ENCODE data around the gene IQCH.
A peak's percentile ranks its signal among the peaks of the same experiment; 100 is the strongest.
"Not testable (repeated sequence)": the region's sequence is repeated elsewhere in the genome, so short reads cannot be mapped to it uniquely, and the experiment has no call there.

Gene IQCH

DNA sequence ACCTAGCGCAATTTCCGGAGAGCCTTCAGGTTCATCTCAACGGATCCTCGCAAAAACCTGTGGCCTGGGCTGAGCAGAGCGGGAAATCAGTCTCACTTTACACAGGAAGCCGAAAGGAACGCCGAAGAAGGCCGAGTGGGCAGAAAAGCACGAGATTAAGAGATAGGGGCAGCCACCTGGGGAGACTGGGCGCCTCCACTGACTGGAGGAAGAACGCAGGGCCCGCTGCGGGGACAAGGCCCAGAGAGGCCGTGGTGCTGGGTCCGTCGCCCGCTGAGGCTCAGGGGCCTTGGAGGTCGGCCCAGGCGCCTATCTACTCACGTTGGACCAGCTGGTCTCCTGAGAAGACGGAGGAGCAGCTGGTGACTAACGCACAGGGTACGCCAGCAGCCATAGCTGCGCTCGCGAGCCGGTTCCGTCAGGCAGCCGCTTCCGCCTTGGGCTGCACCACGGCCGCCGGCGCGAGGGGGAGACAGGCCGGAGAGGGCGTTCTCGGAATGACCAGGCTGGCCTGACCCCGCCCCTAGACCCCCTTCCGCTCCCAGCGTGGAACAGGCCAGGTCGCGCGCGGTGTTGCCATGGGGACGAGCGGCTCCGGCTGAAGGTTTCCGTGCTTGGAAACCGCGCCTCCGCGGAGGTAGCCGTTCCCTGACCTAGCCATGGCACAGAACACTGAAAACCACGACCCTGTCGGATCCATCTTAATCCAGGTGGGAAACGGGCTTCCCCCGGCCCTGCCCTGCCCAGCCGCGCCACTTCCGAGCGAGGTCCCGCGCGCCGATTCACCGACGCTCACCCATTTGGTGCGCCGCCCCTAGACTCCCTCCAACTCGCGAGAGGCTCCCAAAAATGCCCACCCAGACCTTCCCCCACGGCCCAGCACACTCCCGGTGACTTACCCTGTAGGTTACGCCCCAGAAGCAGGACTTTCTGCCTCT lies at the start of gene IQCH, which contains the start of gene AAGAB:
Gene IQCH (plus strand): TSS at position 549 of the 938 bp plus-strand sequence. CDS start 111 bp downstream, at position 660.
Gene AAGAB (minus strand): TSS at position 424 of the 938 bp plus-strand sequence. CDS start 30 bp downstream, at position 394.
- peak; percentile 99 for DNase-seq

DNA sequence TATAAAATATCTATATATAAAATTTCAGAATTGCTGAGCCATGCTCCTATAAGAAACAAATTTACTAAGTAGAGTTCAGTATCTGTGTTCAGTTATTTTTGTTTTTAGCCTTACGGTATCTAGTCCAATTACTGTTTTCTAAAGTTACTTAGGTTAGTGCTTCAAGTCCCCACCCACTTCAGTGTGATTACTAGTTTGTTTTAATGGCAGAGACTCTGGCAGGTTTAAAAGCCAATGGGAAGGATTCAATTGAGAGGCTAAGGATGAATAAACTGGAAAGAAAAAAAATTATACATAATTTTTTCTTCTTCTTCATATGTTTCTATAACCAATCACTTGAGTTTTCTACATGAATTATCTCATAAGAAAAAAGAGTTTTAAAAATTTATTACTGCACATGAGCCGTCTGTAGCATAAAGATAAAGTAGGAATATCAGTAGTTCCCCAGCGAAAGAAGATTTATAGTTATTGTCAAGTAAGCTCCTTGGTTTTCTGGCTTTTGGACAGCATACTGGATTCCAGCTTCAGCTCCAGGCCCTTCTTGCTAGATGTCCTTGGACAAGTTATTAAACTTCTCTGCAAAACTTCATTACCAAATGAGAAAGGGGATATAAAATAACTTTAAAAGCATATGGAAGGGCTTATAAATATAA lies 46.9 kb upstream of the IQCH start:
- DNase-seq: no peak

DNA sequence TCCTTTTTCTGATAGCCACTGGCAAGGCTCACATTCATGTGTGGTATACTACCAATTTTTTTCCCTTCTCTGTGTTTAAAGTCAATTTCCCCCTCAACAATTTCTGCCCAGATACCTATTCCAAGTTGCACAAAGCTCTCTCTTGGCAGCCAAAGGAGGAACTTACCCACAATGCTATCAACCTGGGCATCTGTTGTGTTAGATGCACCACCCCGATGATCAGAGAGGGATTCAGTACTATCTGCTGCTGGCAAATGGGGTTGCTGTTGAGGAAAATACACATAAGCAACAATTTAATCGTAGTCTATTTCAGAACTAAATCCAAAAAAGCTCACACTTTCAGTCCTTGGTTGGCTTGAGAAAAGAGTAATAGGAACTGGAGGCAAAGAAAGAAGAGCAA lies 46.2 kb upstream of the IQCH start:
- DNase-seq: no peak

DNA sequence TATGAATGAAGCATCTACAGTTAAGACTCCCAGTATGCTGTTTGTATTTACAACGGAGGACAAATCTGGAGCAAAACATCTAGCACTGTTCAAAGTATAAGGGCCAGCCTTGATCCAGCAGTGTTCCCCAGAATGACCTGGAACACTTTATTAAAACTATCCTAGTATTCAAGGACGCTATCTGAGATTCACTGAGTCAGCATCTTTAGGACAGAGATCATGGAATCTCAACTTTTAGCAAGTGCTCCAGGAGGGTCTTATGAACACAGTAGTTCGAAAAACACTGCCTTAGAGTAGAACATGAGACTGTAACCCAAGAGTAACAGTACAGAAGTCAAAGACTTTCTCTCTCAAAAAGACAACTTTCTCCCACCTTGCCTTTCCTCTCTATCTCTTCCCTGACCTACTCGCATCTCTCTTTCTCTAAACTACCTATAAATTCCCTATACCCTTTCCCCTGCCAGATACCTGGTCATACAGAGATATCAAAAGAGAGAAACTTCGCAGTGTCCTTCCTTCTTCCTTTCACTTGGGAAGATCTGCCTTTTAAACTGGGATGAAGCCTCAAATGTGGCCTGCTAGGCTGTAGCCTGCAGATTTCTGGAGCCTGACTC lies 43.9 kb upstream of the IQCH start:
- no peak for DNase-seq

DNA sequence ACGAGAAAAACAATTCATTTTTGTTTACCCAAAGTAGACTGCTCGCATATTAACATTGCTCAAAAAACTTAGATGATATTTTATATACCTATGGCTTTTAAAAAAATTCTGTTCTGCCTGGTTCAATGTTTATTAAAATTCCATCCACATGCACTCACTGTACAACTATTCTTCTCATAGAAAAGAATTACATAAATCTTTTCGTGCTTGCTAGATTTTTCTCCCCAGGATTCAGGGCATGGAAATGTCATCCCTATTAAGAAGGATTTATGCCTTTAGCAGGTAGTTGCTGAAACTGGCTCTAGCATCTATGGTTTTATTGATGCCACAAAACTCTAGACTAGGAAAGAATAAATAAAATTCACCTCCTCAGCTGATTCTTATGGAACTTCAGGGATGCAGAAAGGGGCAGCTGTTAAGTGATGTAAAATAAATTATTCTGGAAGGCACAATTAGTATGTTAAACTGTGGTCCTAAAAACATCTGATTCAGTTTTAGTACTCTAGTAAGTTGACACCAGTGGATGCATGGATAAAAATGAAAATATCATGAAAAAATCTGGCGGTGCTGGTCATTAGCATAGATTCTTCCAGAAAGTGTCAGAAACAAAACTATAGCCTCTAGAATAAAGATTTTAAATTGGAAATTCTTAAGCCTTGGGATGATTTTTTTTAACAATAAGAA lies 41.8 kb upstream of the IQCH start:
- no peak for DNase-seq

DNA sequence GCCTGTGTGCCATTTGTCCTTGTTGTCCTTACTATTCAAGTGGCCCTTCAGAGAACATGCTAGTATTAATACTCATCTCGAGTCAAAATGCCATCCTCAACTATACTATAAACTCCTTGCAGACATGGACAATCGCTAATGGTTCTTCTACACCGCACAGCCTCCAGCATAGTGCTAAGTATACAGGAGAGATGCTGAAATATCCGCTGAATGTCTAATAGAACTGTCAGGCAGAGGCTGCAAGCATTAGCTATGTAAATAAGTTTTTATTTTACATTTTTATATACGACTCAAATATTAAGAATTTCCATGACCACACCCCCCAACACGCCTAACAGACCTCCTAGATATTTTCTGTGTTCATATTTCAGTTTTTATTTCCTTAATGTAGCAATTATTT lies 39.5 kb upstream of the IQCH start:
- DNase-seq: no peak

DNA sequence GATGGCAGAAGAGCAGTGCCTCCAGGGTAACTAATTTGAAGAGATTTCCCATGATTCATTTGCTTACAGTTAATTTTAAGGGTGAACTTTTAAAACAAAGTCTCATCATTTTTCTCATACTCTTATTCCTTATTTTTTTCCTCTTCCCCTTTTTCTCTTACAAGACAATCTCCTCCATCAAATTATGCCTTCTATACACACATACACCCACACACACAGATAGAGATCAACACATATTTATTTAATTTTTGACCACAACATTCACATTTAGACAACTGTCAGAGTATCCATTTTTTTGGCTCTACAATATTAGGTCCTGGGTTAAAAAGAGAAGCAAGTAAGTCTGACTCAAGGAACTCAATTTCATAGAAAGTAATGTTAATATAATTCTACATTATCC lies 37.7 kb upstream of the IQCH start:
- DNase-seq: no peak

DNA sequence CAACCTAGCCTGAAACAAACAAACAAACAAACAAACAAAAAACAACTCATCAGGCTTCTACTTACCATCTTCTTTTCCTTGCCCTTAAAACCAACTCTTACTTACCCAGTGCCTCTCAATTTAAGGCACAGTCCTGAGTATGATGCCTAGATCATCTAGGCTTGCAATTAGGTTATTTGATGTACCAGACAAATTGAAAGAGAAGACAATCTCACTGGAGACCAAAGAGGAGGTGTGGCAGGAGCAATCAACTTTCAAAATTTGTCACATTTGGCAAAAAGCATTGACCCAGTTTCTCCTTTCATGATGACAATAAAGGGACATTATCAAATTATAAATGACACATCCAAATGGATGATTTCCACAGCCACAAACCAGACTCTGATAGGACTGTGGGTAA lies 36.2 kb upstream of the IQCH start:
- no peak for DNase-seq

DNA sequence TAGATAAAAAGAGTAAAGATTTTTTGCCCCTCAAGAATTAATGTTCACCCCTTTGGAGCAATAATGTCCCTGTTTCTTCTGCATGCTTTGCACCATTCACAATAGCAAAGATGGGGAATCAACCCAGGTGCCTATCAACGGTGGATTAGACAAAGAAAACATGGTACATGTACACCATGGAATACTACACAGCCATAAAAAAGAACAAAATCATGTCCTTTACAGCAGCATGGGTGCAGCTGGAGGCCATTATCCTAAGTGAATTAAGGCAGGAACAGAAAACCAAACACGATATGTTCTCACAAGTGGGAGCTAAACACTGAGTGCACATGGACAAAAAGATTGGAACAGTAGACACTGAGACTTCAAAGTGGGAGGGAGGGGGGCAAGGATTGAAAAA lies 35.3 kb upstream of the IQCH start:
- no peak for DNase-seq

DNA sequence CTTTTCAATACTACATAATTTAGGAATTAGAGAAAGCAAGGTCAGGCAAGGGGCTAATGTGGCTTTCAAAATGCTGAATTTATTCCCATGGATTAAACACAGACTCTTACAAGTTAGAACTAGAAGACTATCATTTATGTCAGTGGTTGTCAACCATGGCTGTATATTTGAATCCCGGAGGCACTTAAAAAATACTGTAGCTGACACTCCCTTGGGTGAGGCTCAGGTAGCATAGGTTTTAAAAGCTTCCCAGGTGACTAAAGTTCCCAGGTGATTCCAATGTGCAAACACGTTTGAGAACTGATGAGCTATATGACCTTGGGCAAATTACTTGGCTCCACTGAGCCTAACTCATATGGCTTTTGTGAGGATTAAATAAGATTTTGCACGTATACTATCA lies 29.7 kb upstream of the IQCH start:
- no peak for DNase-seq

DNA sequence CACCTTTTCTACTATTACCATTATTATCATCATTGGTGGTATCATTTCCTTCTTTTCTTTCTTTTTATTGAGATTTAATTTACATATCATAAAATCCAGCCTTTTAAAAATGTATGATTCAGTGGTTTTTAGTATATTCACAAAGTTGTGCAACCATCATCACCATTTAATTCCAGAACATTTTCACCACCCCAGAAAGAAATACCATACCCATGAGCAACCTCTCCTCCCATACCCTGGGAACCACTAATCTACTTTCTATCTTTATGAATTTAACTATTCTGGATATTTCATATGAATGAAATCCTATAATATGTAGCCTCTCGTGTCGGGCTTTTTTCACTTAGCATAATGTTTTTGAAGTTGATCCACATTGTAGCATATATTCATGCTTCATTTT lies 29.2 kb upstream of the IQCH start:
- no peak for DNase-seq

DNA sequence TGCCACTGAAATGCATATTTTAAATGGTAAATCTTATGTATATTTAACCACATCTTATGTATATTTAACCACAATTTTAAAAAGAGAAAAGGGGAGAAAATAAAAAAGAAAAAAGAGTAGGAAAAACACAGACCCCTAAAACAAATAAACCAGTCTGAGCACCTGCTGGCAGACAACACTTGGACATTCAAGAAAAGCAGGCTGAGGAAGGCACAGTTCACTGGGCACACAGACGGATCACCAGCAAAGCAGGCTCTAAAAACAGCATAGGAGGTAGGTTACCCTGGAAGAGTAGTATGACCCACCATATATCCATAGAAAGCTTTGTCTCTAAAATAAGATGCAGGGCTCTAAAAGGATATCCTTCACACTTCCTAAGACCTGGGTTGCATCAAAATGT lies 27.2 kb upstream of the IQCH start:
- DNase-seq: no peak

DNA sequence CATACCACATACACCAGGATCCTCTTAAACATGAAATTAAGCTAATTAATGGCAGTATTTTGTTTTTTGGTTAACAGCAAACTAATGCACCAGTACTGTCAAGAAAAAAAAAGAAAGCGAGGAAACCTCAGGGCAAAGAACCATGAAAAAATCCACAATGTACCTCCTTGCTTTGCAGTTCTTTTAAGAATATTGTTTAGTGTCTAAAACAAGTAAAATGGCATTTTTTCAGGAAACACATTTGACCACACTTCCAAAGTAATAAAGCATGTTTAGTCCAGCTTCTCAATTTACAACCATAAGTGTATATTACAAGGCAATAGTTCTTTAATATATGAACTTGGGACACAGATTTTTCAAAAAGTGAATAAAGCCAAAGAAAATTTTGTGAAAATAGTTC lies 26.7 kb upstream of the IQCH start:
- no peak for DNase-seq

DNA sequence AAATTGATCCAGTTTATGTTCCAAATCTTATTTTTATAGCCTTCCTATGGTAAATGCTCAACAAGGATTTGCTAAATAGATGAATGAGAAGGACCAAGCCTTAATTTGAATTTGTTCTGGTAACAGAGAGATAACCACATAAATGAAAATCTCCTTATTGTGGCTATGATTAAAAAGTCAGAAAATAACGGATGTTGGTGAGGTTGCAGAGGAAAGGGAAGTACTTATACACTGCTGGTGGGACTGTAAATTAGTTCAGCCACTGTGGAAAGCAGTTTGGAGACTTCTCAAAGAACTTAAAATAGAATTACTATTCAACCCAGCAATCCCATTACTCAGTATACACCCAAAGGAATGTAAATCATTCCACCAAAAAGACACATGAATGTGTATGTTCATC lies 26.3 kb upstream of the IQCH start:
- DNase-seq: no peak

DNA sequence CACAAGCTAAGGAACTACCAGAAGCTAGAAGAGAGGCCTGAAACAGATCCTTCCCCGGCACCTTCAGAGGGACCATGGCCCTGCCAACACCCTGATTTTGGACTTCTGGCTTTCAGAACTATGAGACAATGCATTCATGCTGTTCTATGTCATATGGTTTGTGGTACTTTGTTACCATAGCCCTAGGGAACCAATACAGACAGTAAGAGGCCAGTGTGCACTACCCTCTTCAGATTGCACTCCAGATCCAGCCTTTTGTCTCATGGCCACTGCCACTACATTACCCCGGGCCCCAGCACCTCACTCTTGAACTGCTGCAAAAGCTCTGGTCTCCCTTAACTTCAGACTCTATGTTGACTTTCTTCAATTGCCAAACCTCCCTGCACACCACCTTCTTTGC lies 24.1 kb upstream of the IQCH start:
- no peak for DNase-seq

DNA sequence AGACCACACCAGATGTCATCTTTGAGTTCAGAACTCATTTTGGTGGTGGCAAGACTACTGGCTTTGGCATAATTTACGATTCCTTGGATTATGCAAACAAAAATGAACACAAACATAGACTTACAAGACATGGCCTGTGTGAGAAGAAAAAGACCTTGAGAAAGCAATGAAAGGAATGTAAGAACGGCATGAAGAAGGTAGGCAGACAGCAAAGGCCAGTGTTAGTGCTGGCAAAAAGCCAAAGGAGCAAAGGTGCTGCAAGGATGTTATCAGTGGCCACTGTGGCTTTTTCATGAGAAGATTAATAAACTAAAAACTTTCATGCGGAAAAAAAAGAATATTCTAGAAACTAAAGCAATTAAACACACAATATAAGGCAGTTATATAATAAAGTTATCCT lies 22.0 kb upstream of the IQCH start:
- no peak for DNase-seq

DNA sequence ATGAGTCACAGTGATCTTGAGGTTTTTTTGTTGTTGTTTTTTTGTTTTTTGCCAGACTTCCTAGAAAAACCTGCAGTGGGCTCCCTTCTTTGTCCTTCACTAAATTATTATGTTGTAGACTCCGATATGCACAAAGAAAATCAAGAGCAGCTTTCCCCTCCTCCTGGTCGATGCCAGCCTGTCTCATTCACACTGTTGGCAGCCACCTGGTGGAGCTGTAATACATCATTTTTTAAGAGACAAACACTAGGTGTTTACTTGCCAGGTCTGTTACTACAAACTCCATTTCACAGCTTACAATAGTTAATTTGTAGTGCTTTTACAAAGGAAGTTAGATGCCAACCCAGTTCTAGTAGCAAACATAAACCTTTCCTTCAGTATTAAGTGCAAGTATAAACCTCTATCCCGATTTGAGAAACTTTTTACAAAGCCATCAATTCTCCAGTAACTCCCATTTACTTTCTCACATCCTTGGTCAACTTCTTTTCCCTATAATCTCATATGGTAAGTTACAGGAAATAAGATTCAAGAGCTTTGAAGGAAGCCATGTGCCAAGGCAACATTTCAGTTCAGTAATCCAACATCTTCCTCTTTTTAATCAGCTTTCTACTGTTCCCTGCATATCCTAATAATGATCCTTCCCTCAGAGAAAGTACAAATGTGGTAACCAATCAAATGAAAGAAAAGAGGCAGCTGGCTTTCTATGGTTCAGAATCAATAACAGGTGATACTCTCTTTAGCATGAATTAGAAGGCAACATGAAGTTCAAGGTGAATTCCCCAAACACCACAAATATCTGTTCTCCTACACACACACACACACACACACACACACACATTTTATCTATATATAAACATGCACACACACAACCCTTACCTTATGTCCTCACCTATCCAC lies 14.1 kb upstream of the IQCH start:
- peak in 1 of 2 experiments; percentile 22 for DNase-seq

DNA sequence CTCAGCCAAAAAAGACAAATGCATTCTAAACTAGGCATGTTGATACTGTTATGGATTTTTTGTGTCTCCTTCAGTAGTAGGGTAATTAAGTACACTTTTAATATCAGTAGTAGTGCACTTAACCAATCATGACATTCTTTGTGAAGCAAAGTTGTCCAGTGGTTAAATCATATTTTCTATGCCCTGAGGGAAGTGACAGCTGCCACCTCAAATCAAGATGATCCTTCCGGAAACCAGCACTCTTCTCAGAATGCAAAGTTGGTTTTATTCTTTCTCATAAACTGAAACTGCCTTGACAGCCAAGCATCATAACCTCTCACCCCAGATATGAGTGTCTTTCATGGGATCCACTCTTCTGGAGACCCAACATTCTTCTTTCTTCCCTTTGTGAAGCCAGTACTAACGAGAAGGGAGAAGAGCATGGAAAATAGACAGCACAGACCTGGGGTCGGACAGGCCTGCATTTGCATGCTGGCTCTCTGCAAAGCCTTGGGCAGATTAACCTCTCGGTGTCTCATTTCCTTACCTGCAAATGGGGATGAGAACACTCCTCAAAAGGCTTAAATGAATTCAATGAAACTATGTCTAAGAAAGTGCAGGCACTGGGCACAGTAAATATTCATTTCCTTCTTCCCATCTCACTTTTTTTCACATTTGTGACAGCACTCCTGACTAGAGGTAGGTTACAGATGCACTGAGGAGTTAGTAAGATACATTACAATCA lies 13.3 kb upstream of the IQCH start:
- peak; percentile 27 to 43 for DNase-seq

DNA sequence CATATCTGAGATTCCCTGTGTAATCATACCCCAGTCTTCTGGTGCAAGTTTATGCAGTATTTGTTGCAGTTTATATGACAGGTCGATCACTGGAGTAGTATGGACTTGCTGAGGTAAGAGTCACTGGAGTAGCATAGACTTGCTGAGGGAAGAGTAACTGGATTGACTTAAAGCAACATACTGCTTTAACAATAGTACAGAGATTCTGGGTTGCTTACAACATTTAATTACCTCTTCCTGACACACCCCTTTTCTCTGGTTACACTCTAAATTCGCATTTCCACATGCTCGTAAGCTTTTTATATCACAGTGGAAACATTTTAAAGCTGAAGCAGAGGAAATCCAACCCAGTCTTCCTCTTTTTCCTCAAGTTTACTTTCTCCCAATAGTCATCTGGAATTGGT lies 11.9 kb upstream of the IQCH start:
- DNase-seq: no peak

DNA sequence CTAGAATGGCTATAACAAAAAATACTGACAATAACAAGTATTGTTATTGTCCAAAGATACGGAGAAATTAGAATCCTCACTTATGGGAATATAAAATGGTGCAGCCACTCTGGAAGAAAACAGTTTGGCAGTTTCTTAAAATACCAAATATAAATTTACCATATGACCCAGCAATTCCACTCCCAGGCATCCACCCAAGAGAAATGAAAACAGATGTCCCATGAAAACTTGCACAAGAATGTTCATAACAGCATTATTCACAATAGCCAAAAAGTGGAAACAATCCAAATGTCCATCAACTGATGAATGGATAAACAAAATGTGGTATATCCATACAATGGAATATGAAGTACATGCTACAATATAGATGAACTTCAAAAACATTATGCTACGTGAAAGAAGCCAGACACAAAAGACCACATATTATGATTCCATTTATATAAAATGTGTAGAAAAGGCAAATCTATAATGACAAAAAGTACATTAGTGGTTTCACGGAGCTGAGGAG lies 9.6 kb upstream of the IQCH start:
- DNase-seq: no peak

DNA sequence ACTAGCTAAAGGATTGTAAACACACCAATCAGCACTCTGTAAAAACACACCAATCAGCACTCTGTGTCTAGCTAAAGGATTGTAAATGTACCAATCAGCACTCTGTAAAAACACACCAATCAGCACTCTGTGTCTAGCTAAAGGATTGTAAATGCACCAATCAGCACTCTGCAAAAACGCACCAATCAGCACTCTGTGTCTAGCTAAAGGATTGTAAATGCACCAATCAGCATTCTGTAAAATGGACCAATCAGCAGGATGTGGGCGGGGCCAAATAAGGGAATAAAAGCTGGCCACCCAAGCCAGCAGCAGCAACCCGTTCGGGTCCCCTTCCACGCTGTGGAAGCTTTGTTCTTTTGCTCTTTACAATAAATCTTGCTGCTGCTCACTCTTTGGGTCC lies 8.0 kb upstream of the IQCH start:
- DNase-seq: not testable (repeated sequence)
